HG03139 (cell line): Measurements from ENCODE around the gene CLEC3B.

Source experiments
- ATAC-seq: cut with Tn5 transposase; IDR thresholded peaks from one replicate; pipeline ENCODE4 v1.9.1; 2021; ENCODE audit not compliant: unreplicated experiment

Gene CLEC3B

GRCh38 chr3:45002720-45003119, 23.4 kb upstream of the CLEC3B start:
- no peak for ATAC-seq

DNA sequence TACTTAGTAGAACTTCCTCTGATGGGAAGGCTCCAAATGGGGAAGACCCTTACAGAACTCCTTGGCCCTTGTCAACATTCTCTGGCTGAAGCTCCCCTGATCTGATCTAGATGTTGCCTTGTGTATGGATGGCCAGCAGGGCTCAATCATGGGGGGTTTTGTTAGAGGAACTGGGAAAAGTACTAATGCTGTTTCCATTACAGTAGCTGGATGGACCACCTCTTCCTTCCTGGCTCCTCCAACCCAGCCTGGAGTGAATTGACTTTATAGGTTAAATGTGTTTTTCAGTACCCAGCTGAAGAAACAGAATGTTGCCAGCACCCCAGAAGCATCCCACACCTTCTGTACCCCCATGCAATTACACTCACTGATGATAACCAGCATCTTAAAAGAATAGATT, 22.7 kb upstream of the CLEC3B start:
- no peak for ATAC-seq

DNA sequence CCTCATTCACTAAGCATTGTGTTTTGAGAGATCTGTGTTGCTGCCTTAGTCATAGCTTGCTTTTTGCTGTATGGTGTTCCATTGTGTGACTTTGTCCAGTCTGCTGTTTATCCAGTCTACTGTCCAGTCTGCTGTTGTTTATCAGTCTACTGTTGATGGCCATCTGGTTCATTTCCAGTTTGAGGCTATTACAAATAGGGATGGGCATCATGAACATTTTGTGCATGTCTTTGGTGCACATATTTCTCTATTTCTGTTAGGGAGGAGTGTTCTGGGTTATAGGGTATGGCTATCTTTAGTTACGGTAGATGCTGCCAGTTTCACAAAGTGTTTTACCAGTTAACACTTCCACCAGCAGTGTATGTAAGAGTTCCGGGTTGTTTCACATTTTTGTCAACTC, 22.2 kb upstream of the CLEC3B start:
- ATAC-seq = no peak

DNA sequence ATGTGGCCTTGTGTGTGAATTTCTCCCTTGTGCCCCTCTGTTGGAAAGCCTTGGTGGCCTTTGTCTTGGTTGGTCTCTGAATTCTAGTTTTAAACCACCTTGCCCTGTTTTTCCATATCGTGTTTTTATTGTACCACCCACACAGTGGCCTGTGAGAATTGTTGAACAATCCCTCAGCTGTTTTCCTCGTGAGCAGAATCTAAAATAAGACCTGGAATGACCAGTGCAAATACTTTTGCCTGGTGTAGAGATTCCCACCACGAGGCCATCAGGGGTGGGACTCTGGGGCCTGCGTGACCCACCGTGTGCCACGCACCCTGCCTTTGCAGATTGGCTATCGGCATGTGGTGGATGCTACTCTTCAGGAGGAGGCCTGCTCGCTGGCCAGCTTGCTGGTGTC, 19.0 kb upstream of the CLEC3B start:
- ATAC-seq = no peak

GRCh38 chr3:45008117-45008516, 18.0 kb upstream of the CLEC3B start:
- ATAC-seq = no peak

DNA sequence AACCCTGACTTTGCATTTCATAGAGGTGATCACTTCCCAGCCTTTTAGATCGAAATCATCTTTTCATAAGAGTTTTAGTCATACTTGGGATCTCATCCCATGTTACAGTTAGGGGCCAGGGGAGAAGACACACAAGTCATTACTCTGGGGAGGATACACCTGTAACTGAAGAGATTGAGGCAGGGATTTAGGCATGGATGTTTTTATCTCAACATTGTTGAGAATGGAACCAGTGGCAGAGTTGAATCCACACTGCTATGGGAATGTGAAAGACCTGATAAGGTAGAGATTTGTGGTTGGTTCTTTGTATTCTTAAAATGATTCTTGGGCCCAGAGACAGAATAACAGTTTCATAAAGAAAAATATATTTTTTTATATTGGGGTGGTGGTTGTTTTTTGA, 16.2 kb upstream of the CLEC3B start:
- no peak for ATAC-seq

DNA sequence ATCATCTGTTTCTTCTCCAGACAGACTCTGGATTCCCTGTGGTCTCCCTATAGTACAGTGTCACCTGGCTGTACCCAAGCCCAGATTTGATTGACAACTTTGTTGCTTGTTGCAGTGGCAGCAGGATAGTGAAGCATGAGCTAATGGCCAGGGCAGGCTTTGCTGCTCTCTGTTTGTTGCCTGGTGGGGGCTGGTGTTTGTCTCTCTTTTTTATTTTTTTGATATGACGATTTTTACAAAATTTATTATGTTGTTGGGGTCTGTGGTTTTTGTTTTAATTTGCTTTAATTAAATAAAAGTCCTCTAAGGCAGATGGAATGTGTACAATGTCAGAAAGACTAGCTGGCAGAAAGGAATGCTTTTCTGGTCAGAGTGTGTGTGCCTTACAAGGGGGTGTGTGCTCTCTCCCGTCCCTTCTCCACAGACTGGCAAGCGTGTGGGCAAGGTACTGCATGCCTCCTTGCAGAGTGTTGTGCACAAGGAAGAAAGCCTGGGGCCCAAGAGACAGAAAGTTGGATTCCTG, 15.2 kb upstream of the CLEC3B start:
- ATAC-seq = no peak

- no peak for ATAC-seq
Observed at GRCh38 chr3:45011756-45012508, 14.2 kb upstream of the CLEC3B start.

- no peak for ATAC-seq
Observed at GRCh38 chr3:45012577-45012976, 13.5 kb upstream of the CLEC3B start.

GRCh38 chr3:45016916-45017315, 9.2 kb upstream of the CLEC3B start:
- ATAC-seq = no peak

- no peak for ATAC-seq
Observed at GRCh38 chr3:45017821-45018220, 8.3 kb upstream of the CLEC3B start.

DNA sequence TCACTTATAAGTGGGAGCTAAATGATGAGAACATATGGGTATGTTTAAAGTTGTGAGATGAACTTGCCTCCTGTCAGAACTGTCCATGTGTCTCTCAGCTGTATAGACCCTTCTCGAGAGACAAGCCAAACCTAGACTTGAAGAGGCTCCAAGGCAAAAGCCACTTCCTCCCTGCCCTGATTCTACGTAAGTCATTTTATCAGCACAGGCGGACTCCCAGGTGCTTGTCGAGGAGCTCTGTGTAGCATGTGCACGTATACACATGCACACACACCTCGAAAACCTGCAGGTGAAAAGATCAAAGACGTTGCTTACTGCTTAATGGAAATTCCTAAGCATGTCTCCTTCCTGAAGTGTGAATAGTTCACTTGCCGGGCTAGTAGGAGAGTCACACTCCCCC, 5.6 kb upstream of the CLEC3B start:
- ATAC-seq = no peak

DNA sequence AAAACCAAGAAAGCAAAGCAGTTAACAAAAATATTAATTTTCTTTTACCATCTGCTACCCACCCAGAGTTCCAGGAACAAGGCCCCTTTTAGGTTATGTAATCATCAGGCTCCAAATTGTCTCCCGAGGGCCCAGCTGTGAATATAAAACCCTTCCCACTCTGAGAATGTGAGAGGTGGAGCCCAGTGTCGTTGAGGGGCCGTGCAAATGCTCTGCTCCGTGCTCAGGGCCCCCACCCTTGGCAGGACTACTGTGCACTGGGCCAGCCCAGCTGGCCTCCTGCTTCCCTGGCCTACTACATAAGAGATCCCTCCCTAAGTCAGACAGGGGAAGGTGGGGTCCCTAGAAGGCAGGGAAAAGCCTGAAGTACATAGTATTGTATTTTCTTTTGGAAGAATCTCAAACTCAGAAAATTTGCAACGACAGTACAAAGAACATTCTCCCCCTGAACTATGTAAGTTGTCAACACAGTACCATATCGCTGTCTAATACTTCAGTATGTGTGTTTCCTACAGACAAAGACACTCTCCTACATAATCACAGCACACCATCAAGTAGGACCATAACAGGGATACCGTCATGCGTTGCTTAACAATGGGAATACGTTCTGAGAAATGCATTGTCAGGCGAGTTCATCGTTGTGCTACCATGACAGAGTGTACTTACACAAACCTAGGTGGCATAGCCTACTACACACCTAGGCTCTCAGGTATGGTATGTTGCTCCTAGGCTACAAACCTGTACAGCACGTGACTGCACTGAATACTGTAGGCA, 4.4 kb upstream of the CLEC3B start:
- ATAC-seq = no peak

DNA sequence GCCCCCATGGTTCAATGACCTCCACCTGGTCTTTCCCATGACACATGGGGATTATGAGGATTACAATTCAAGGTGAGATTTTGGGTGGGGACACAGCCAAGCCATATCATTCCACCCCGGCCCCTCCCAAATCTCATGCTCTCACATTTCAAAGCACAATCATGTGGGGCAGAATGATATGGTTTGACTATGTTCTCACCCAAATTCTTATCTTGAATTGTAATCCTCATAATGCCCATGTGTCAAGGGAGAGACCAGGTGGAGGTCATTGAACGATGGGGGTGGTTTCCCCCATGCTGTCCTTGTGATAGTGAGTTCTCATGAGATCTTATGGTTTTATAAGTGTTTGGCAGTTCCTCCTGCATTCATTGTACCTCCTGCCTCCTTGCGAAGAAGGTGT, 2.4 kb upstream of the CLEC3B start:
- no peak for ATAC-seq

GRCh38 chr3:45024542-45025255, 1.4 kb upstream of the CLEC3B start:
- ATAC-seq = no peak

DNA sequence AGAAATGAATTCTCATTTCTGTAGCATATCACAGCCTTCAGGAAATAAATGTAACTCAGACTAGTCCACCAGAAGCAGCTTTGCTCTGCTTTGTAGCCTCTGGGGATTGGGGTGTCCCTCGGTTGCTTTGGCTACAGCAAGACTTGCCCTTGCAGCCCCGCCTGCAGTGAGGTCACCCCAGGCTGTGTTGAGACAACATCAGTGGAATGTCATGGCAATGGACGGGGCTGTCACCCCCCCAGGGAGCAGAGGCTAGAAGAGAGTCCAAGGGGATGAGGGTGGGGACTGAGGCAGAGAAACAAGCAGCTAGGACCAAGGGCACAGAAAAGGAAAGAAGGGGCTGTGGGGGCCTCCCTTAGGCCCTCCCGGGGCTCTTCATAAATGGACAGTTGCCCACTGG, 854 bp downstream of the CLEC3B start:
- no peak for ATAC-seq

- ATAC-seq = no peak
Observed at GRCh38 chr3:45027441-45027840, 1.3 kb downstream of the CLEC3B start.

- ATAC-seq = no peak
Observed at GRCh38 chr3:45029216-45029615, 3.1 kb downstream of the CLEC3B start.

DNA sequence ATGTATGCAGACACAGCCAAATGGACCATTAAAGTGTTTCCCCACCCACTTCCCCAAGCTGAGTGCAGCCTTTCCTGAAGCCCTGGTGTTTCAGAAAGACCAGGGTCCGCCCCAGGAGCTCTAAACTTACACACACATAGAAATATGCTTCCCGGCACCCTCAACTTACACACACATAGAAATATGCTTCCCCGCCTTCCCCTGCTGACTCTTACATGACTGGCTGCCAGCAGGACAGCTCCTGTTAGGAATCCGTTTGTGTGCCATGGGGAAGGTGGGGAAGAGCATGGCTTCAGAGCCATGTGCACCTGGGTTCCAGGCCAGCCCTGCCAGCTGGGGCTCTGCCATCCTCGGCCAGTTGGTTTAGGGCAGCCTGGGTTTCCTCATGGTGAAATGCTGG, 3.6 kb downstream of the CLEC3B start:
- ATAC-seq = no peak

DNA sequence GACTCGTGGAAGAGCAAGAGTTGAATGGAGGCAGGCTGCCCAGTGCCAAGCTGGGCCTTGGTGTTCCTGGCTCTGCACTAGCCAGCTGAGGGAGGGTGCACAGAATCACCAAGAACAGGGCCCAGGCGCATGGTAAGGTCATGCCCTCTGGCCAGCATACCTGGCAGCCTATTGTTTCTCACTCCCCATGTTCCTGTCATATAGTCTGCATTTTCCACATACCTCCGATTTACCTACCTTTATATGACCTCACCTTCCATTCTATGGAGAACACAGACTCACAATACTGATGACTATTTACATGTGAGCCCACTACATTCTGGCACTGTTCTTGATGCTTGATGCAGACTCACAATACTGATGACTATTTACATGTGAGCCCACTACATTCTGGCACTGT, 5.4 kb downstream of the CLEC3B start:
- no peak for ATAC-seq

DNA sequence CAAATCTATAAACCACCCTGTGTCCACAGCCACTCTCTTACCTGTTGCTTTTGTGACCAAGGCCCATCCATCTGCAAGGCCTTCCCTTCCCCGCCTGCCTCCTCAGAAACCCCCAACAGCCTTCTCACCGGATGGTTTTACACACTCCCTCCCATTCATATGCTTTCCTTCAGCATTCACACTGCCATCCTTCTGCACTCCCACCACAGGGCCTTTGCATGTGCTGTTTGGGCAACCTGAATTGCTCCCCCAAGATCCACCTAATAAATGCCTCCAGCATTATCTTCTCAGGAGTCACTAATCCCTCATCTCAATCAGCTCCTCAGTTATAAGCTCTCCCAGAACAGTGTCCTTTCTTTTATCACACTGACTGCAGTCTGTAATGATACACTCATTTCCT, 6.0 kb downstream of the CLEC3B start:
- no peak for ATAC-seq

DNA sequence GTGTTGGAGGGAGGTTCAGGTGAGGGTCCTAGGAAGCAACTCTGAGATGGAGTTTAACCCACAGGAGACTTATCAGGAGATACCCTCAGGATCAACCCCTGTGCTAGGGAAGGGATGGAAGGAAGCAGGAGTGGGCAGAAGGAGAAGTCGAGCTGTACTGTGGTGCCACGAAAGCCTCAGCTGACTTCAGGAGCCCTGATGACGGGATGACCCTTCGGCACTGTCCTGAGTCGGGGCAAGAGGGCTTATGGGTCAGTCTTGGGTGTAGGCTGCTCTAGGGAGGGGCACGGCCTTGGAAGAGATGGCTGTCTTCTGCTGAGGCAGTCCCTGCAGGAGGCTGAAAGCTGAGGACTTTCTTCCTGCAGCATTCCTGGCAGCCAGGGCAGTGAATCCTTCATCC, 7.7 kb downstream of the CLEC3B start:
- no peak for ATAC-seq
